Breast epithelium (tissue), 3 donors: ENCODE data around the gene PLVAP.

Experiments
- POLR2A ChIP-seq: fragments of 450-650 bp; IDR thresholded peaks from one replicate; pipeline ENCODE4 v1.6.1; 2016; ENCODE audit warnings: antibody characterized with exemption, mild to moderate bottlenecking, moderate library complexity
- TF ChIP-seq, protein P1 (sequence below), 3 donors: fragments of 450-650 bp; IDR thresholded peaks; one replicate each; pipeline ENCODE4 v1.5.1; 2016 to 2017; ENCODE audit warnings: antibody characterized with exemption in 3 of 3, mild to moderate bottlenecking in 3 of 3, moderate library complexity in 3 of 3

DNA sequence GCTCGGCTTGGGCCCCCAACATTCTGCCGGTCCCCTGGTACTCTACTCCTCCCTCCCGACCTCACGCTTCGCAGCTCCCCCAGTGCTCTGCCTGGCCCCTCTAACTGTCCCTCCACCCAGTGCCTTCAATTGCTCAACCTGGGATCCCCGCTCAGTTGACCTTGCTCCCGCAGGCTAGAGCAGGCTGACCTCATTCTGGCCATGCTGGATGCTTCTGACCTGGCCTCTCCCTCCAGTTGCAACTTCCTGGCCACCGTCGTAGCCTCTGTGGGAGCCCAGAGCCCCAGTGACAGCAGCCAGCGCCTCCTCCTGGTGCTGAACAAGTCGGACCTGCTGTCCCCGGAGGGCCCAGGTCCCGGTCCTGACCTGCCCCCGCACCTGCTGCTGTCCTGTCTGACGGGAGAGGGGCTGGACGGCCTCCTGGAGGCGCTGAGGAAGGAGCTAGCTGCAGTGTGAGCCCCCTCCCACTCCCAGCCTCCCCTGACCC, 36.2 kb downstream of the PLVAP start:
- TF ChIP-seq, protein P1, sequence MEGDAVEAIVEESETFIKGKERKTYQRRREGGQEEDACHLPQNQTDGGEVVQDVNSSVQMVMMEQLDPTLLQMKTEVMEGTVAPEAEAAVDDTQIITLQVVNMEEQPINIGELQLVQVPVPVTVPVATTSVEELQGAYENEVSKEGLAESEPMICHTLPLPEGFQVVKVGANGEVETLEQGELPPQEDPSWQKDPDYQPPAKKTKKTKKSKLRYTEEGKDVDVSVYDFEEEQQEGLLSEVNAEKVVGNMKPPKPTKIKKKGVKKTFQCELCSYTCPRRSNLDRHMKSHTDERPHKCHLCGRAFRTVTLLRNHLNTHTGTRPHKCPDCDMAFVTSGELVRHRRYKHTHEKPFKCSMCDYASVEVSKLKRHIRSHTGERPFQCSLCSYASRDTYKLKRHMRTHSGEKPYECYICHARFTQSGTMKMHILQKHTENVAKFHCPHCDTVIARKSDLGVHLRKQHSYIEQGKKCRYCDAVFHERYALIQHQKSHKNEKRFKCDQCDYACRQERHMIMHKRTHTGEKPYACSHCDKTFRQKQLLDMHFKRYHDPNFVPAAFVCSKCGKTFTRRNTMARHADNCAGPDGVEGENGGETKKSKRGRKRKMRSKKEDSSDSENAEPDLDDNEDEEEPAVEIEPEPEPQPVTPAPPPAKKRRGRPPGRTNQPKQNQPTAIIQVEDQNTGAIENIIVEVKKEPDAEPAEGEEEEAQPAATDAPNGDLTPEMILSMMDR (IDR thresholded peaks at IDR 0.05), result no peak
- no peak for TF ChIP-seq POLR2A
